Iris pigment epithelial cell (primary cell): ENCODE results near the gene CDON.

Experiments
- DNase-seq: peaks from one replicate; pipeline ENCODE4 v3.0.0-alpha.2; 2011; ENCODE audit warnings: low read depth

The CDON gene

GRCh38 chr11:126082251-126083109, 19.8 kb upstream of the CDON start:
- DNase-seq: no peak

DNA sequence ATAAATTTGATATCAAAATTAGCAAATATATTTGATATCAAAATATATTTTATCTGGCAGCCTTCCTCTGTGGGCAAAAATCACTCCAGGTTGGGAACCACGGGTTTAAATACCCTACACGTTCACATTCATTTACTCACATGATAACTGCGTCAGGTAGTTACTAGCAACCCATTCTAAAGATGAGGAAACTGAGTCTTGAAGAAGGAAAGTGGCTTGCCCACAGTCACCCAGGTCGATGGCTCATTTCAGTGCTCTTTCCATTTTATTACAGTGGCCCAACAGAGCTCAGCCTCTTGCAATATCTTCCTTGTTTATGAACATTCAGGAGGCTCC, 19.2 kb upstream of the CDON start:
- no peak for DNase-seq

- no peak for DNase-seq
Measured at GRCh38 chr11:126080161-126080941, 17.7 kb upstream of the CDON start.

DNA sequence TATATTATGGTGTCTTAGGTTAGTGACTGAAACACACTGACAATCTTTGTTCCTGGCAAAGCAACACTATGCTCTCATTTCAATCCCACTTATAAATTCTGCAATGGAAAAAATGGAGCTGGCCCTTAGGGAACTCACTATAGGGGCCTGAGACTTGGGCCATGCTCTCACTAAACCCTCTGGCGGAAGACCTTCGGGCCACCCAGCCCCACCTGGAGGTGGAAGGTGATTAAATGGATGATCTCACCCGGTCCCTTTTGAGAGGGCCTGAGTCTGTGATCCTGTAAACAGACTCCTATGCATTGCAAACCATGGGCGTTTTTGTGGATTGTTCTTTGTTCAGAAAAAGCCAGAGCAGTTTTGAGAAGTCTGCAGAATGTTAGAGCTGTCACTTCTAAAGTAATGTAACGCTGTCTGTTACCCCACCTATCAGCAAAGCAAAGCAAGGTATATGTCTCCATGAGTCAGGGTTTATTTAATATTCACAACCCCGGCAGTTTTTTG, 17.0 kb upstream of the CDON start:
- no peak for DNase-seq

DNA sequence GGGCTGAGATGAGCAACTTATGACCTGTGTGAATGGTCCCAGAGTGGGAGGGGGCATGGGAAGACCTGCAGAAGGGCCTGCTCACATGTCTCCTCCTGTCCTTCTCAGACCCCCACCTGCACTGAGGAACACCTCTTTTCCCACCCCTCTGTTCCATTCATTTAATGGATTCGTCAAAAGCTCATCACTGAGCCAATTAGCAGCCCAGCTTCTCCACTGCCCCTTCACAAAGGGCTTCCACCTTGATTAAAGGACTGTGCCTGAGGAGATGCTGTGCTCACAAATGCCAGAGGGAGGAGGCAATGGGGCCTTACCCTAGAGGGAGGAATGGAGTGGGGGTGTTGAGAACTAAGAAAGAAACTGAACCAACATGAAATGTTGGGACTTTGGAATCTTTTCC, 14.0 kb upstream of the CDON start:
- DNase-seq: no peak

GRCh38 chr11:126072801-126073594, 10.3 kb upstream of the CDON start:
- no peak for DNase-seq

- no peak for DNase-seq
Measured at GRCh38 chr11:126072141-126072741, 9.6 kb upstream of the CDON start.

GRCh38 chr11:126063507-126063852, 814 bp upstream of the CDON start:
- DNase-seq: no peak

- peak; percentile 8 for DNase-seq
Measured at GRCh38 chr11:126061707-126062678, 673 bp downstream of the CDON start.

DNA sequence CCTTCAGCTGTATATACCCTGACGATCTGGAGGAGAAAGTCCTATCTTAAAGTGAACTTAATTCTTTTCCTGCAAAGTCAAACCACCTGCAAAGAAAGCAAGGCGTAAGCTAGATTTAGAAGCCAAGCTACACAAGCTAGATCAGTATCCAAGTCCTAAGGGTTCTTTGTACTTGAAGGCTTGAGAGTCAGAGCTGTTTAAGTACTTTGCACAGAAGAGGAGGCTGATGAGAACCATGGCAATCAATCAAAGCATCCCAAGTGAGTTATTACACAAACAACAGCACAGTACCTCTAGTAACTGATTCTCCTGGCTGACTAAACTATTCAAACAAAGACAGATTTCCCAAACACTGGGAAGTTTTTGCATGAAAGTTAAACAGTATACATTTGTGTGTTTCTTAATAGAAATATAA, 1.9 kb downstream of the CDON start:
- no peak for DNase-seq

DNA sequence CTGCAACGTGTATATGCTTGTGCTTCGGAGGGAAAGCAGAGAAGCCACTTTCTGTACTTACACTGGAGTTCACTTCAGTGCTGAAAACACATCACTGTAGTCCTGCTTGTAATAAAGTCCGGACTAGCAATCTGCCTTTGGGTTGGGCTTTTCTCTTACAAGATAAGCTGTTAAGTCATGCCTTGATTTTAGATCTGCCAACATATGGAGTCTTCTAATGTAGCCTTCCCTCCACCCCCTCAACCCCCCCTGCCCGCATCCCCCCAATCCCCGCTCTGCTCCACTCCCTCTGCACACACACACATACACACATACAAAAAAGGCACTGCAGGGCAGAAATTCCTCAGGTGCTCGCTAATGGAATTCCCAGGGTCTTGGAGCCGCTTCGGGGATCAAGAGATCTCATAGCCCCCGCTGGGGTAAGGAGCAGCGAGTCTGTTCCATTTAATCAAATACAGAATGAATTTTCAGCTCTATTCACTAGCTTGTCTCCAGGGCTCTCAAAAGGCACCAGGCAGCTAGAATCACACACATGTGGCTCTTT, 3.4 kb downstream of the CDON start:
- DNase-seq: no peak

DNA sequence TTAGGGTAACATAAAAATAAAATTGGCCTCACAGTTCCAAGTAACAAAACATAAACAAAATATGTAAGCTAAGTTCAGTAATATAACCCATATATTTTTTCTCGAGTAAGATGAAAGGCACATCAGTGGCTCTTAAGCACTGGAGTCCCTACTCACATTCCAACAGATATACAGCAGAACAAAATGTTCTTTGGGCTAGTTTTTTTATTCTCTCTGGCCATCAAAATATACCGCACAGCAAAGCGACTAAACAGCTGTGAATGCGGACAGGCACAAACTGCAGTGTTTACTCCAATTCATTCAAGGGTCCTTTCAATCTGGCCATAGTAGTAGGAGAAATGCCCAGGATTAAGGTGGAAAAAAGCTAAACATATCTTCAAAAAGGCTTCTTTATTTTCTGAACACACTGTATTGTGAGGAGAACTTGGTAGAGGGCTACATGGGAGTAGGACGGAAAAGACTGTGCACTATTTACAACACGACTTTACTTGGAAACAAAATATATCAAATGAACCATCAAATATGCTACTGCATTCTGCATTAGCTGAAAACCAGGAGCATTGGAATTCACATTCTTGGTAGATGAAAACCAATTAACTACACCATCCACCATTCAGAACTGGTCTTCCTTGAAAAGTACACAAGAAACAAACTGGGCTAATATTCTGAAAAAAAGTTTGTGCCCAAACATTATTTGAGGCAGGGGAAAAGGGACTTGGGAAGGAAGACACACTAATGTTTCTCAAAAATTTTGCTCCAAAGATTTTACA, 4.4 kb downstream of the CDON start:
- no peak for DNase-seq

GRCh38 chr11:126054882-126055281, 7.8 kb downstream of the CDON start:
- DNase-seq: no peak

DNA sequence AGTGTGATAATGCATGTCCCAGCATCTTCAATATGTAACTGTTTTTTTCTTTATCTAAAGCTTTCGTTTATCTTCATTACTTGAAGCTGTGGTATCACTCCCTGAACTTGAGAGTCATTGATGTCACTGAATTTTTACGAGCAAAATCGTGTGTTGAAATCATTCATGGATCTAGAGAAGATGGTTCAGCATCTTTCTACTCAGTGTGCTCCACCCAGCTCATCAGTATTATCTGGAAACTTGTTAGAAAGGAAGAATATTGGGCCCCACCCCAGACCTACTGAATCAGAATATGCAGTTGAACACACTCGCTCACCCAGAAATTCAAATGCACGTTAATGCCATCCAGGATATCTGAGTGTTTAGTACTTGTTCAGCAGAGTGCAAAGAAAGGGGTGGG, 8.3 kb downstream of the CDON start:
- DNase-seq: no peak

- DNase-seq: no peak
Measured at GRCh38 chr11:126053415-126054286, 9.0 kb downstream of the CDON start.

GRCh38 chr11:126051117-126051516, 11.5 kb downstream of the CDON start:
- no peak for DNase-seq

DNA sequence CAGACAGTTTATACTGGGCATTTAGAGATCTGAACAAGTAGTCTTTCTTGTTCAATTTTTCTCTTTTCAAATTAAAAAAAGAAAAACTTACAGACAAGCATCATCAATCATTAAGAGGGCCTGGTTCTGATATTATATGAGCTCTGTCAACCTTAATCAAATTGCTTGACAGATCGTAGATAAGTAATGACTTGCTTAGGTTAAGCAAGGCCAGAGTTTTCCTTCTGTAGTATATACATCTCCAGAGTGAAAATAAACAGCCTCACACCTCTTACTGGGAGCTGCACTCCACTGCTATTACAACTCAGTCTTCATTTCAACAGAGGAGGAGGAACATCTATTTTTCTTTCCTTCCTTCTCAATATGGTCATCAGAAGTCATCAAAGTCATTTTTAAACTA, 13.5 kb downstream of the CDON start:
- no peak for DNase-seq

GRCh38 chr11:126048197-126048596, 14.5 kb downstream of the CDON start:
- DNase-seq: no peak
